Trophoblast cell (in vitro differentiated cells and primary cell): Measurements from ENCODE around the gene S100B.

Experiments
- DNase-seq, 2 donors: peaks; one replicate each; pipeline ENCODE4 v3.0.0-alpha.2; 2016
- H2AFZ ChIP-seq: 2 replicates; pipeline ENCODE4 v1.6.1; 2013; ENCODE audit warnings: low read length, moderate library complexity, mild to moderate bottlenecking; ENCODE audit not compliant: insufficient read depth, poor library complexity
- H2AK5ac ChIP-seq: 2 replicates; pipeline ENCODE4 v1.6.1; 2013; ENCODE audit warnings: mild to moderate bottlenecking, low read length
- H2BK120ac ChIP-seq: 2 replicates; pipeline ENCODE4 v1.6.1; 2013; ENCODE audit warnings: low read length, mild to moderate bottlenecking, moderate library complexity; ENCODE audit not compliant: insufficient read depth, poor library complexity
- H2BK12ac ChIP-seq: 2 replicates; pipeline ENCODE4 v1.6.1; 2013; ENCODE audit warnings: mild to moderate bottlenecking, low read length, moderate library complexity
- H2BK5ac ChIP-seq: 2 replicates; pipeline ENCODE4 v1.6.1; 2013; ENCODE audit warnings: low read length, low read depth, moderate library complexity, mild to moderate bottlenecking; ENCODE audit not compliant: poor library complexity
- H3K14ac ChIP-seq: 2 replicates; pipeline ENCODE4 v1.6.1; 2013; ENCODE audit warnings: mild to moderate bottlenecking, low read length
- H3K18ac ChIP-seq: 2 replicates; pipeline ENCODE4 v1.6.1; 2013; ENCODE audit warnings: mild to moderate bottlenecking, low read length
- H3K23ac ChIP-seq: 2 replicates; pipeline ENCODE4 v1.6.1; 2013; ENCODE audit warnings: low read length
- H3K27ac ChIP-seq: 2 replicates; pipeline ENCODE4 v1.5.1; 2013; ENCODE audit warnings: low read depth, mild to moderate bottlenecking, inconsistent platforms, low read length, moderate library complexity
- H3K27me3 ChIP-seq: 2 replicates; pipeline ENCODE4 v1.6.1; 2013; ENCODE audit warnings: inconsistent platforms, mild to moderate bottlenecking, low read length, moderate library complexity; ENCODE audit not compliant: insufficient read depth
- H3K36me3 ChIP-seq, 2 experiments: 1 replicate in 1 of 2; 2 replicates in 1 of 2; pipeline ENCODE4 v1.6.1; 2013; ENCODE audit warnings: low read length in 2 of 2, mild to moderate bottlenecking in 2 of 2, moderate library complexity in 1 of 2; ENCODE audit not compliant: insufficient read depth in 2 of 2, control insufficient read depth in 1 of 2
- H3K4ac ChIP-seq: 2 replicates; pipeline ENCODE4 v1.6.1; 2013; ENCODE audit warnings: low read depth, mild to moderate bottlenecking, low read length, moderate library complexity
- H3K4me1 ChIP-seq, 2 experiments: 1 replicate in 1 of 2; 2 replicates in 1 of 2; pipeline ENCODE4 v1.6.1; 2013; ENCODE audit warnings: low read length in 2 of 2, mild to moderate bottlenecking in 2 of 2, moderate library complexity in 1 of 2; ENCODE audit not compliant: insufficient read depth in 2 of 2, control insufficient read depth in 1 of 2
- H3K4me2 ChIP-seq: 2 replicates; pipeline ENCODE4 v1.6.1; 2013; ENCODE audit warnings: inconsistent platforms, mild to moderate bottlenecking, low read length, moderate library complexity
- H3K4me3 ChIP-seq: 2 replicates; pipeline ENCODE4 v1.5.1; 2013; ENCODE audit warnings: mild to moderate bottlenecking, low read depth, low read length, inconsistent platforms
- H3K79me1 ChIP-seq: one replicate; pipeline ENCODE4 v1.6.1; 2013; ENCODE audit warnings: low read length
- H3K79me2 ChIP-seq: 2 replicates; pipeline ENCODE4 v1.6.1; 2013; ENCODE audit warnings: low read length, mild to moderate bottlenecking; ENCODE audit not compliant: control insufficient read depth, insufficient read depth, poor library complexity
- H3K9ac ChIP-seq: 2 replicates; pipeline ENCODE4 v1.6.1; 2013; ENCODE audit warnings: mild to moderate bottlenecking, low read length
- H3K9me3 ChIP-seq: 2 replicates; pipeline ENCODE4 v1.6.1; 2013; ENCODE audit warnings: low read depth, mild to moderate bottlenecking, control low read depth, inconsistent platforms, low read length; ENCODE audit not compliant: insufficient read depth
- H4K12ac ChIP-seq: 2 replicates; pipeline ENCODE4 v1.6.1; 2013; ENCODE audit warnings: low read depth, mild to moderate bottlenecking, low read length, moderate library complexity
- H4K8ac ChIP-seq: 2 replicates; pipeline ENCODE4 v1.6.1; 2013; ENCODE audit warnings: low read depth, mild to moderate bottlenecking, low read length, moderate library complexity
- H4K91ac ChIP-seq: one replicate; pipeline ENCODE4 v1.6.1; 2013; ENCODE audit warnings: low read depth, mild to moderate bottlenecking, low read length, moderate library complexity
- WGBS: extraction: QIAGEN DNeasy Blood & Tissue Kit; methylation state at CpG from one replicate; pipeline ENCODE4 v1.1.7; 2013; ENCODE audit warnings: missing lambda C conversion rate; ENCODE audit not compliant: insufficient read length, insufficient coverage; ENCODE audit errors: extremely low coverage; 5-methylcytosine and 5-hydroxymethylcytosine counted together

S100B gene

DNA sequence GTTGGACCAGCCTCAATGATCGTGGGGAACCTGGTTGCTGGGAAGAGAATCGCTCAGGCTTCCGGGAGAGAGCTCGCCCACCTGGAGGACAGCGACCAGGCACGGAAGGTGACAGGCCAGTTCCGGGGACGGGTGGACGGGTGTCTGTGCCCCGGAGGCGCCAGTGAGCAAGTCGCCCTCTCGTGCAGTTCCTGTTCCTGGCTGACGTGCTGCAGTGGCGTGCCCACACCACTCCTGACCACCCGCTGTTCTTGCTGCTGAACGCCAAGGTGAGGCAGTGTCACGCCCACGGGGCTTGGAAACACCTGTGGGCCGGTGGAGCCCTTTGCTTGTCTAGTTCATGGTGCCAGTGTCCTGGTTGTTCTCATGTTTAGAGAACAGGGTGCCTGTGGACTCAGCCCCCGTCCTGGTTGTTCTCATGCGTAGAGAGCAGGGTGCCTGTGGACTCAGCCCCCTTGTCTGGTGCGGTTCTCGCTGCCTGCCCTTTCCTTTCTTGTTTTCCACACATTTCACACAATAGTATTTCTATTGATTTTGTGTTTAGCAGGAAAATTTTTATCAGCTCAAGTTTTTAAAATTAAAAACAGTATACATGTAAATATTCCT lies 53.1 kb downstream of the S100B start:
- Histone ChIP-seq H3K18ac (no peak overlapping the region), H3K36me3 (peaks cover 59 to 64% of the 10 kb centered on the region in 2 experiments), H4K8ac (no peak overlapping the region), H2AK5ac (no peak overlapping the region), H3K27me3 (no peaks in the 10 kb centered on the region), H2AFZ (no peak overlapping the region), H3K14ac (no peak overlapping the region), H3K9ac (peak overlapping the region; percentile 22), H3K27ac (no peak overlapping the region), H4K91ac (no peak overlapping the region), H3K4me2 (no peak overlapping the region), H3K79me1 (no peaks in the 10 kb centered on the region), H3K4me3 (peak overlapping the region; percentile 47), H3K4ac (no peak overlapping the region), H3K23ac (no peak overlapping the region), H2BK120ac (no peak overlapping the region), H3K9me3 (no peaks in the 10 kb centered on the region), H2BK5ac (no peak overlapping the region), H3K79me2 (no peaks in the 10 kb centered on the region), H2BK12ac (no peak overlapping the region), H3K4me1 (no peaks in the 10 kb centered on the region), H4K12ac (no peak overlapping the region)
- WGBS, result no CpG with 5 or more reads among the region's 24 CpGs
- no peak for DNase-seq

DNA sequence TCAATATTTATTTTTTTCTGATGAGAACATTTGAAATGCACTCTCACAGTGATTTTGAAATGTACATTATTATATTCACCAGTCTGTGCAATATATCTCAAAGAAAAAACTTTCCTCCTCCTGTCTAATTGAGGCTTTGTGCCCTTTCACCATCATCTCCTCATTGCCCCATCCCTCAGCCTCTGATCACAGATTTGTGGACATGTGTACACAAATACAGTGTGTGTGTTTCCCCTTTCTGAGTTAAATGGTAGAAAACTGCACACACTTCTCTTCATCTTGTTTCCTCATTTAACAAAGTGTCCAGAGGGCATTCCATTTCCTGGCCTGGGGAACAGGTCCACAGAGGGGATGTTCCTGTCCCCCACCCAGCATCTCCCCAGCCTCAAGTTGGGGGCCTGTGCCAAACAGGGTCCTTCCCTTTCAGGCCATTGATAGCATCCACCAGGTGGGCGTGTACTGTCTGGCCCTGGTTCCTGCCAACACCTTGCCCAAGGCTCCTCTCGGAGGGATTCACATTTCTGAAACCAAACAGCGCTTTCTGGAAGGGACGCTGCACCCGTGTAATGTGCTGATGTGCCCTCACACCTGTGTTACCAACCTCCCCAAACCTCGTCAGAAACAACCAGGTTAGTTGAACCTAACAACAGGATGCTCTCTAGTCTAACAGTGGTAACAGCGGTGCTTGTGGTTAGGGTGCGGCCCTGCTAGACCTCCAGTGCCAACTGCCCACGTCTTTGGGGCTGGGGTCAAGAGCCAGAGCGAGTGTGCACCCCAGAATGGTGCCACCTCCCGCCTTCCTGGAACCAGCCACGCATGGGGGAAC lies 54.6 kb downstream of the S100B start:
- Histone ChIP-seq H3K4me3 (no peak overlapping the region), H3K23ac (no peak overlapping the region), H4K12ac (no peak overlapping the region), H2AFZ (no peak overlapping the region), H2BK120ac (no peak overlapping the region), H3K9me3 (no peaks in the 10 kb centered on the region), H3K79me2 (no peaks in the 10 kb centered on the region), H3K4ac (no peak overlapping the region), H3K36me3 (peaks cover 65 to 67% of the 10 kb centered on the region in 2 experiments), H2BK5ac (no peak overlapping the region), H3K79me1 (no peaks in the 10 kb centered on the region), H3K14ac (no peak overlapping the region), H4K8ac (no peak overlapping the region), H4K91ac (no peak overlapping the region), H3K27ac (no peak overlapping the region), H2BK12ac (no peak overlapping the region), H3K4me1 (no peaks in the 10 kb centered on the region), H3K27me3 (no peaks in the 10 kb centered on the region), H3K9ac (no peak overlapping the region), H3K18ac (no peak overlapping the region), H2AK5ac (no peak overlapping the region), H3K4me2 (no peak overlapping the region)
- DNase-seq, result no peak
- no CpG with 5 or more reads among the region's 12 CpGs for WGBS

- Histone ChIP-seq H3K9me3 (no peaks in the 10 kb centered on the region), H2BK12ac (no peak overlapping the region), H3K14ac (no peak overlapping the region), H2BK120ac (no peak overlapping the region), H3K23ac (no peak overlapping the region), H3K9ac (no peak overlapping the region), H3K79me1 (no peaks in the 10 kb centered on the region), H3K79me2 (no peaks in the 10 kb centered on the region), H4K8ac (no peak overlapping the region), H2AK5ac (no peak overlapping the region), H3K4me1 (no peaks in the 10 kb centered on the region), H3K36me3 (peaks cover 61 to 64% of the 10 kb centered on the region in 2 experiments), H3K4me3 (no peak overlapping the region), H2BK5ac (no peak overlapping the region), H3K4ac (no peak overlapping the region), H3K18ac (no peak overlapping the region), H3K27me3 (no peaks in the 10 kb centered on the region), H2AFZ (no peak overlapping the region), H4K12ac (no peak overlapping the region), H4K91ac (no peak overlapping the region), H3K27ac (no peak overlapping the region), H3K4me2 (no peak overlapping the region)
- no CpG with 5 or more reads among the region's 18 CpGs for WGBS
- no peak for DNase-seq
Measured at GRCh38 chr21:46549650-46550049, 55.2 kb downstream of the S100B start.
